ENCODE results near the gene PGS1. TPM values are rescaled to one million over a fixed set of nuclear protein-coding genes. Genes with fewer than 3 reads are reported as not detected.

Gene PGS1
- total RNA-seq, 1 donor from 2014 or later: 59.3 TPM

DNA sequence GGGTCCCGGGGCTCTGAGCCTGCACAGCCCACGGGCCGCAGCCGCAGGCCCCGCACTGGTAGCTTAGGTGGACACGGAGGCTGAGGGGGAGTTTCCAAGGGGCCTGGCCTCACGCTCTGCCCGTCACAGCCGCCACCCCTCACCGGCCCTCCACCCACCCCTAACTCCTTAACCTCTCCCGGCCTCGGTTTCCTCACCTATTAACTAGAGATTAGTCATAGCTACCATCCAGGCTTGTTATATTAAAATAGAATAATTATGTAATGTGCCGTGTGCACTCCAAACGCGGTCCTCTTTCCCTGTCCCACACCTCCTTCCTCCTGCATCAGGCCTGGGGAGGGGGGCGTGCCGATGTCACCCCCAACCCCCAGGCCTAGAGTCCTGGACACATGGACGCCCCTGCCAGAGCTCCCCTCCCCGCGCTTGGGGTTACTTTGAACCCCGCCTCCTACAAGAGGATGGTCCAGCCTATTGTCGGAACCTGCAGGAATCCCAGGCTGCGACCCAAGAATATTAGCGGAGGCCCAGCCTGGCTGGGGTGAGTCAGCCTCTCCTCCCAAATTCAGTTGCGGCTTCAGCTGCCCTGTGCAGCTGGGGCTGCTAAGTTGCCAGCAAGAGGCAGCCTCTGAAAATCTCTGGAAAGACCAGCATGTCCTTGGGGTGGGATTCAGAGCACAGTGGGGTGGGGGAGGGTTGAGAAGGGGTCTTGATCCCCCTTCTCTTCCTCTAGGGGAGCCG, 35.8 kb upstream of the PGS1 start:
- Mint-ChIP-seq H3K27ac (no peak overlapping the region), H3K4me3 (ENCODE audit: low read depth) (peak overlapping the region; percentile 21), H3K4me1 (ENCODE audit: low read depth) (peaks cover 42% of the 10 kb centered on the region), H3K27me3 (ENCODE audit: low read depth) (peaks cover 9% of the 10 kb centered on the region), H3K9me3 (no peaks in the 10 kb centered on the region), H3K36me3 (ENCODE audit: low read depth) (no peaks in the 10 kb centered on the region)
- DNase-seq (ENCODE audit: low spot score): no peak
- intact Hi-C loops (cut with micrococcal nuclease): no loop called here

DNA sequence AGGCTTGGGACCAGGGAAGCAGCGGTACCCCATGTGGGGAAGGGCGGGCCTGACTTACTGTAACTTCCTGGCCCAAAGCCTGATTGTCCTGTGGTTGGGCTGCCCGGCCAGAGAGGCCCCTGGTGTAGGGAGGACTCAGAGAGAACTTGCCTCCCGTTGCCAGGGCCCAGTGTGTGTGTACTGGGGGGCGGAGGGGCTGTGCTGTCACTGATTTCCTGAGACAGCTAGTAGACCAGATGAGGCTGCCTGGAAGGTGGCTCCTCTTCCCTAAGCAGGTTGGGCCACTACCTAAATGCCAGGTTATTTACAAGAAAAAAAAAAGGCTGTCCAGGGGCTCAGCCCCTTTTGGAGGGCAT, 35.3 kb upstream of the PGS1 start:
- H3K36me3 Mint-ChIP-seq (ENCODE audit: low read depth): no peaks in the 10 kb centered on the region
- H3K4me1 Mint-ChIP-seq (ENCODE audit: low read depth): peaks cover 47% of the 10 kb centered on the region
- H3K4me3 Mint-ChIP-seq (ENCODE audit: low read depth): peak overlapping the region; percentile 21
- no peak for DNase-seq (ENCODE audit: low spot score)
- H3K27ac Mint-ChIP-seq: peak overlapping the region; percentile 49
- H3K9me3 Mint-ChIP-seq: no peaks in the 10 kb centered on the region
- peaks cover 9% of the 10 kb centered on the region for H3K27me3 Mint-ChIP-seq (ENCODE audit: low read depth)
- intact Hi-C loops (cut with micrococcal nuclease): no loop called here

DNA sequence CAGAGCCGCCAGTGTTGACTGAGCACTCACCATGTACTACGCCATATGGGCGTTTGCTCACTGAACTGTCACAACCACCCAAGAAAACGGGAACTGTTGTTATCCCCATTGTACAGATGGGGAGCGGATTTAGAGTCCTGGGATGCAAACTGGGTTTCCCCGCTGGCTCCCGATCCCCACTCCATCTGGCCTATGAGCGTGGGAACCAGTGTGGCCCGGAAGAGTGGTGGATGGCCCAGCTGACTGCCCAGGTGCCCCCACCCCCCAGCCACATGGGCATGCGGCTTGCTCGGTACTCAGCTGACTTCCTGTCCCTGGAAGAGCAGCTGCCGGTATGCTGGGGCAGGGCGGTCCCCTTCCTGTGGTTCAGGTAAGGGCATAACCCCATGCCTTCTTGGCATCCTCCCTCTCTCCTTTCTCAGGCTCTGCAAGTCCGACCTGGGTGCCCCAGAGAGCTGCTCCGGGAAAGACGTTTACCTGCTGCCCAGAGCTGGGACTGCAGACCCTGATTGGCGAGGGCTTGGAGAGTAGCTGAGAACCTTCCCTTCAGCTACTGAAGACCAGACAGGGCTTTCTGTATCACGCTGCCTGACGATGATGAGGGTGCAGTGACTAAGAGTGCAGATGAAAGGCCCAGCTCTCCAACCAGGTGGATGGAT, 34.8 kb upstream of the PGS1 start:
- H3K27me3 Mint-ChIP-seq (ENCODE audit: low read depth): peaks cover 9% of the 10 kb centered on the region
- H3K4me1 Mint-ChIP-seq (ENCODE audit: low read depth): peaks cover 50% of the 10 kb centered on the region
- peak overlapping the region; percentile 49 for H3K27ac Mint-ChIP-seq
- H3K9me3 Mint-ChIP-seq: no peaks in the 10 kb centered on the region
- no peaks in the 10 kb centered on the region for H3K36me3 Mint-ChIP-seq (ENCODE audit: low read depth)
- H3K4me3 Mint-ChIP-seq (ENCODE audit: low read depth): no peak overlapping the region
- intact Hi-C loops (cut with micrococcal nuclease): no loop called here
- peak; percentile 71 for DNase-seq (ENCODE audit: low spot score)

DNA sequence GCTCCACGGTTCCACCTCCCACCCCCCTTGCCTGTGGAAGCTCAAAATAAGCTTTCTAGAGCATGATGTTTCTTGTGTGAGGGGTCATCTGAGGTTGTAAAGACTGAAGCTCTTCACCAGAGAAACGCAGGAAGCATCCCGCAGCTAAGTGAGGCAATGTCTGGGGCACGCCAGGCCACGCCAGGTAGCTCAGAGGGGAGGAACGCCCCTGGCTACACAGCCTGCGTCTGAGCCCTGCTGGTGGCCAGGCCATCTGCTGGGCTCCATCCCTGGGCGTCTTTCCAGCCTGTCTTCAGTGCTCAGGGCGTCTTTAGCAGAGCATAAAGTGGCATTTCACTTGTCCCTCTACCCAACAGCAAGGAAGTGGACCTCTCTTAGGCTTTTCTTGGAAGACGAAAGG, 33.8 kb upstream of the PGS1 start:
- no peak overlapping the region for H3K4me3 Mint-ChIP-seq (ENCODE audit: low read depth)
- intact Hi-C loops (cut with micrococcal nuclease): no loop called here
- H3K27ac Mint-ChIP-seq: no peak overlapping the region
- no peak for DNase-seq (ENCODE audit: low spot score)
- H3K9me3 Mint-ChIP-seq: no peaks in the 10 kb centered on the region
- peaks cover 50% of the 10 kb centered on the region for H3K4me1 Mint-ChIP-seq (ENCODE audit: low read depth)
- no peaks in the 10 kb centered on the region for H3K36me3 Mint-ChIP-seq (ENCODE audit: low read depth)
- H3K27me3 Mint-ChIP-seq (ENCODE audit: low read depth): peaks cover 9% of the 10 kb centered on the region

DNA sequence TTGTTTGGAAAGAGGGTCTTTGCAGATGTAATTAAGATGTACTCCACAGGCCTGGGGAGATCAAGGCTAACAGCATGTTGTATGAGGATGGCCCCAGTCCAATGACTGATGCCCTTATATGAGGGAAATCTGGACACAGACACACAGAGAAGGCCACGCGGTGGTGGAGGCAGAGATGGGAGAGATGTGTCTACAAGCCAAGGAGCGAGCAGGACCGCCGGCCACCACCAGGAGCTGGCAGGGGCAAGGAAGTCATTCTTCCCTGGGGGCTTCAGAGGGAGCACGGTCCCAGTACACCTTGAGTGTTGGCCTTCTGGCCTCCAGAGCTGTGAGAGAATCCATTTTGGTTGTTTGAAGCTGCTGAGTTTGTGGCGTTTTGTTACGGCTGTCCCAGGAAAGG, 33.3 kb upstream of the PGS1 start:
- H3K4me1 Mint-ChIP-seq (ENCODE audit: low read depth): peaks cover 50% of the 10 kb centered on the region

DNA sequence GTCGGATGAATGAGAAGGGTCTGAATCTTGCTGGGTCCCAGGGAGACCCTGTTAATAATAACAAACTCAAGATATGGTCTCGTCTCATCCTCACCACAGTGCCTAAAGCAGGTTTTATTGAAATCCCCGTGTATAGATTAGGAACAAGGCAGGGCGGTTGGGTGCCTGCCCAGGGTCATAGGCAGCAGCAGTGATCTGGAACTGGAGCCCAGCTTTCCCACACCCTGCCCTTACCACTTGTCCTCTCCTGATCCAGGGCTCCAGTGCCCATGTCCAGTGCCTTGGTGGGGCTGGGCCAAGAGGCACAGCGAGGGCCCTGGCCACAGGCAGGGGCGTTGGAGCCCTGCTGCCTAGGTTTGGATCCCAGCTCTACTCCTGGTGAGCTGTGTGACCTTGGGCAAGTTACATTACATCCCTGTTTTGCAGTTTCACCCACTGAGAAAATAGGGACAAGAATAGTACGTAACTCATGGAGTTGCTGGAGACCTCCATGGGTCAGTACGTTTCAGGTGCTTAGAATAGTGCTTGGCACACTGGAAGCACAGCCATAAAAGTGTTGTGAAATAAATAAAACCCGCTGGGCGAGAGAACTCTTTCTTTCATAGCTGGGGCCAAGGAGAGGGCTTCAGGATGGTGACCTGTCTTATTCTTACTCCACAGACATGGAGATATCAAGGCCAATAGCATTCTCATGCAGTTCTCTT, 32.5 kb upstream of the PGS1 start:
- no peak overlapping the region for H3K27ac Mint-ChIP-seq
- intact Hi-C loops (cut with micrococcal nuclease): no loop called here
- H3K27me3 Mint-ChIP-seq (ENCODE audit: low read depth): no peaks in the 10 kb centered on the region
- DNase-seq (ENCODE audit: low spot score): no peak
- H3K36me3 Mint-ChIP-seq (ENCODE audit: low read depth): no peaks in the 10 kb centered on the region
- no peak overlapping the region for H3K4me3 Mint-ChIP-seq (ENCODE audit: low read depth)
- H3K4me1 Mint-ChIP-seq (ENCODE audit: low read depth): peaks cover 46% of the 10 kb centered on the region
- H3K9me3 Mint-ChIP-seq: no peaks in the 10 kb centered on the region

More for the DNA sequence above, 33.3 kb upstream of the PGS1 start:
- no peaks in the 10 kb centered on the region for H3K36me3 Mint-ChIP-seq (ENCODE audit: low read depth)
- no peak for DNase-seq (ENCODE audit: low spot score)
- no peak overlapping the region for H3K27ac Mint-ChIP-seq
- peaks cover 6% of the 10 kb centered on the region for H3K27me3 Mint-ChIP-seq (ENCODE audit: low read depth)
- no peaks in the 10 kb centered on the region for H3K9me3 Mint-ChIP-seq
- intact Hi-C loops (cut with micrococcal nuclease): no loop called here
- no peak overlapping the region for H3K4me3 Mint-ChIP-seq (ENCODE audit: low read depth)

DNA sequence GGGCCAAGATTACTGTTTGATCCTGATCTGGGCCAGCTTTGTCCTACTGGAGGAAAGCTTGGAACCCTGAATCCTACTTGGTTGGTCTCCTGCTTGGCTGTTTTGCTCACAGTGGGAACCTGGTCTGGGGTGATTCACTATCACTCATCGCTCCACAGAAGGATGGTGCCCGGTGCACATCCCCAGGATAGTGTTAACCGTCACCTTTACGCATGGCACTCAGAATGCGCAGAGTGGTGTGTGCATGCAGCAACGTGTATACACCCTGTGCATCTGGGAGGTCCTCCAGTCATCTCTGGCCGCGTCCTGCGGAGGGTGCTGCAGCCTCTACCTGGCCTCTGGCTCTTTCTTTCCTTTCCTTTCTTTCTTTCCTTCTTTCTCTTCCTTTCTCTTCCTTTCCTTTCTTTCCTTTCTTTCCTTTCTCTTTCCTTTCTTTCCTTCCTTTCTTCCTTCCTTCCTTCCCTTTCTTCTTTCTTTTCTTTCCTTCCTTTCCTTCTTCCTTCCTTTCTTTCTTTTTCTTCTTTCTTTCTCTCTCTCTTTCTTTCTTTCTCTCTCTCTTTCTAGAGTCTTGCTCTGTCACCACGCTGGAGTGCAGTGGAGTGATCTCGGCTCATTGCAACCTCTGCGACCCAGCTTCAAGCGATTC, 31.7 kb upstream of the PGS1 start:
- Mint-ChIP-seq H3K27ac (no peak overlapping the region), H3K9me3 (no peaks in the 10 kb centered on the region), H3K4me3 (ENCODE audit: low read depth) (no peak overlapping the region), H3K4me1 (ENCODE audit: low read depth) (peaks cover 46% of the 10 kb centered on the region), H3K36me3 (ENCODE audit: low read depth) (no peaks in the 10 kb centered on the region), H3K27me3 (ENCODE audit: low read depth) (no peaks in the 10 kb centered on the region)
- no peak for DNase-seq (ENCODE audit: low spot score)
- intact Hi-C loops (cut with micrococcal nuclease): no loop called here

DNA sequence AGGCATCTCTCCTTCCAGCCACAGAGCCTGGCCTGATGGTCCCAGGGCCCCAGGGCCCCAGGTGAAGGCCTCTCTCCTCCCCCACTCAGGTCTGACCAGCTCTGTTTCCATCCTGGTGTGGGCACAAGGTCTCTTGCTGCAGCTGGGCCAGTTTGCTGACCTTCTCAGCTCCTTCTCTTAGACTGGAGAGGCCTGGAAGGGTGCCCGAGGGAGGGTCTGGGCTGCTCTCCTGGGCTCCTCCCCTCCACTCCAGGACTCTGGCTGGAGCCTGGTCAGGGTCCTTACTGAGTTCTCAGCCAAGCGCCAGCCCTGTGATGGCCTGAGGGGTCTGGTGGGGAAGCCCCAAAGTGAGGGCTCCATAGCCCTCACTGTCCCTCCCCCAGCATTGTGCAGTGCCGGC, 31.0 kb upstream of the PGS1 start:
- Mint-ChIP-seq H3K4me1 (ENCODE audit: low read depth) (peaks cover 47% of the 10 kb centered on the region), H3K9me3 (no peaks in the 10 kb centered on the region), H3K27ac (no peak overlapping the region), H3K36me3 (ENCODE audit: low read depth) (no peaks in the 10 kb centered on the region), H3K4me3 (ENCODE audit: low read depth) (no peak overlapping the region), H3K27me3 (ENCODE audit: low read depth) (no peaks in the 10 kb centered on the region)
- no peak for DNase-seq (ENCODE audit: low spot score)
- intact Hi-C loops (cut with micrococcal nuclease): no loop called here

DNA sequence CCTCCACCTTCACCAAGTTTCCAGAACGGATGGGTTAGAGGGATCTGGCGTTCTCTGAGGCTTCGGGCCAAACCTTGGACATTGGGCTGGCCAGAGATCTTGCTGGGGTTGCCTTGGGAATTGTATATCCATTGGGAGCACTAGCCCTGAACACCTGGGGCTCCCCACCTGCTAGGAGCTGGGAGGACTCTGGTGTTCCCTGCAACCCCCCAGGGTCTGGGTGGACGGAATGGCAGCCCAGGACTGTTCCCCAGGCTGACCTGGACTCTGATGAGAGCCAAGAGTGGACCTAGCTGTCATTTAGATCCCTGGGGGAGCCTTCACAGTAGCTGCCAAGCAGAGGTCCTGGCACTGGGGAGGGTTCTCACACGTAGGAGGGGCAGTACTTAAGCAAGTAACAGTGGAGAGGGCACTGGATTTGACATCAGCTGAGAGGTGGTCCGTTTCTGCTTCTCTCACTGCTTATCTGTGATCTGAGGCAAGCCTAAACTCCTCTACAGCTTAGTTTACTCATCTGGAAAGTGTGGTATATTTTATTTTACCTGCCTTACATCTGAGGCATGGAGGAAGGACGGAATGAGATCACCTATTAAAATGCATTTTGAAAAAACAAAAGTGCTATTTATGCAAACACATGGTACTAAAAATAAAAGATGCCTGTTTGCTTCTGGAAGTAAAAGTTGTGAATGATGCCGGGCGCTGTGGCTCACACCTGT, 30.2 kb upstream of the PGS1 start:
- intact Hi-C loops (cut with micrococcal nuclease): no loop called here
- DNase-seq (ENCODE audit: low spot score): no peak
- Mint-ChIP-seq H3K27me3 (ENCODE audit: low read depth) (no peaks in the 10 kb centered on the region), H3K27ac (no peak overlapping the region), H3K4me1 (ENCODE audit: low read depth) (peaks cover 42% of the 10 kb centered on the region), H3K4me3 (ENCODE audit: low read depth) (no peak overlapping the region), H3K9me3 (no peaks in the 10 kb centered on the region), H3K36me3 (ENCODE audit: low read depth) (peaks cover under 1% of the 10 kb centered on the region)

DNA sequence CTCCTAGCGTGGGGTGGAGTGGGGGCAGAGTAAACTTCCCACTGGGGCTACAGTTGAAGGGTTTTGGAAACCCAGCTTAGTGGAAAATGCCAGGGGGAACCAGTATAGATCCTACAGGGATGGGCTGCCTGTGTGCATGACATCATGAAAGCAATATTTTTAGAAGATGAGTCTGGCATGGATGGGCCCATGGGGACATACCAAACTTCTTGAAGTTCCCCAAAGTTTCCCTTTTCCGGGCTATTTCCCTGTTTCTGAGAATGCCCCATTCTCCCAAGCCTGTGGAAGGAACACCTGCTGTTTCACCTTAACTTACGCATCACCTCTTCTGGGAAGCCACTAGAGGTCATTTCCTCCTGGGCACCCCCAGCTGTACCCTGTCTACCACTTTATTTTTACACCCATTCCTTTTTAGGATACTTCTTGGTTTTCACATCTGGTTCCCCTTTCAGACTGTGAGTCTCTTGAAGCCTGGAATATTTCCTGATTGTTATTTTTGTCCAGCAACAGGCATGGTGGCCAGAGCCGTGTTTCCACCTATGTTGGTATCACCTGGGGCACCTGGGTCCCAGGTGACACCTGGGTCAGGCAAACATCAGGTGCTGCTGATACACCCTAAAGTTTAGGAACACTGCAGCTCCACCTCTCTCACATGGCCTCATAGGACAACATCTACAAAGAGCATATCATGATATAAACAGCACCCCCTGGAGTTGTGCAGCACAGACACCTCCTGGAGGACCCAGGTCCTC, 28.4 kb upstream of the PGS1 start:
- Mint-ChIP-seq H3K36me3 (ENCODE audit: low read depth) (peaks cover 19% of the 10 kb centered on the region), H3K27ac (no peak overlapping the region), H3K4me1 (ENCODE audit: low read depth) (peaks cover 43% of the 10 kb centered on the region), H3K4me3 (ENCODE audit: low read depth) (no peak overlapping the region), H3K9me3 (no peaks in the 10 kb centered on the region), H3K27me3 (ENCODE audit: low read depth) (no peaks in the 10 kb centered on the region)
- intact Hi-C loops (cut with micrococcal nuclease): no loop called here
- DNase-seq (ENCODE audit: low spot score): no peak

DNA sequence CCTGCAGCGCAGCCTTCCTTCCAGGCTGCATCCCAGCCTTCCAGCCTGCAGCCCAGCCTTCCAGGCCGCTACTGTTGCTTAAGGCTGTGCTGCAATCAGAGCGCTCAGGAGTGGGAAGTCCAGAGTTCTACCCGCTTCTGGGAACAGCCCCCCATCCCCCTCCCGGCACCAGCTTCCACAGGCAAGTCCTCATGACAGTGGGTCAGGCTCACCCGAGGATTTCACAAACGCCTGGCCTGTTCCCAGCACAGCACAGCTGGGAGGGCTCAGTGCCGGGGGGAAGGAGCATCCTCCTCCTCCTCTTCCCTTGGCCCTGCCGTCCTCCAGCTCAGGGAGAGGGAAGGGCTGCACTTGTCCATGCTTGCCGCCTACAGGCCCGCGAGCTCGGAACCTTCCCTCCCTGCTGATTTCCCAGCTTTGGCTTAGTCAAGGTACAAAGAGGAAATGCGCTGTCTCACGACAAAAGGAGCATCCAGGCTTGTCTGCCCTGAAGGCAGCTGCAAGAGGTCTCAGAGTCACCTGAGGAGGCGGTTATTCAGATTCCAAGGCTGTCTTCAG, 26.9 kb upstream of the PGS1 start:
- Mint-ChIP-seq H3K4me1 (ENCODE audit: low read depth) (peaks cover 55% of the 10 kb centered on the region), H3K27ac (no peak overlapping the region)

DNA sequence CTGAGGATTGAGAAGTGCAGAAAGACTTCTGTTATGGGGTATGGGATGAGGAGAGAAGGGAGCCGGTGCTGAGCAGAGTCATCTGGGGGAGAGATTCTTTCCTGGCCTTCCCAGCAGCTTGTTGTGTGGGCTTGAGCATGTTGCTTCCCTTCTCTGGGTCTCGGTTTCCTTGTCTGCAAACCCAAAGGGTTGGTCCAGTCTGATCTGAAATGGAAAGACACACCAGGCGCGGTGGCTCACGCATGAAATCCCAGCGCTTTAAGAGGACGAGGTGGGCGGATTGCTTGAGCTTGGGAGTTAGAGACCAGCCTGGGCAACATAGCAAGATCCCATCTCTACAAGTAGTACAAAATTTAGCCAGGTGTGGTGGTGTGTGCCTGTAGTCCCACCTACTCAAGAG, 24.6 kb upstream of the PGS1 start:
- H3K4me1 Mint-ChIP-seq (ENCODE audit: low read depth): peaks cover 46% of the 10 kb centered on the region
- intact Hi-C loops (cut with micrococcal nuclease): no loop called here
- no peaks in the 10 kb centered on the region for H3K9me3 Mint-ChIP-seq
- no peak for DNase-seq (ENCODE audit: low spot score)
- peak overlapping the region; percentile 63 for H3K27ac Mint-ChIP-seq
- no peaks in the 10 kb centered on the region for H3K27me3 Mint-ChIP-seq (ENCODE audit: low read depth)
- H3K4me3 Mint-ChIP-seq (ENCODE audit: low read depth): no peak overlapping the region
- H3K36me3 Mint-ChIP-seq (ENCODE audit: low read depth): peaks cover 56% of the 10 kb centered on the region

More for the DNA sequence above, 26.9 kb upstream of the PGS1 start:
- intact Hi-C loops (cut with micrococcal nuclease): no loop called here
- Mint-ChIP-seq H3K9me3 (no peaks in the 10 kb centered on the region), H3K4me3 (ENCODE audit: low read depth) (no peak overlapping the region), H3K27me3 (ENCODE audit: low read depth) (no peaks in the 10 kb centered on the region), H3K36me3 (ENCODE audit: low read depth) (peaks cover 33% of the 10 kb centered on the region)
- DNase-seq (ENCODE audit: low spot score): no peak

Measured in activated T-helper 2 cell treated with anti-CD3 and anti-CD28 coated beads, Interferon-gamma antibody, Interleukin-2, Interleukin-4, amounts not matched to agents 10 μg/mL and 5 μg/mL and 100 μg/mL, durations not matched to agents 14 hours and 24 hours and 36 hours (primary cell).